OCI-LY7 (cell line): ENCODE data around the gene RFX7. TPM values are rescaled to one million over a fixed set of nuclear protein-coding genes. Genes with fewer than 3 reads are reported as not detected.
A peak's percentile ranks its signal among the peaks of the same experiment; 100 is the strongest.

ENCODE experiments used
- BruUV-seq: library from RNA; stranded (reverse); fragments of 400-500 nt; replicated peaks from 2 replicates; lab custom pipeline; 2021; lab: Mats Ljungman, UMichigan
- CTCF ChIA-PET: fragments of 300-600 bp; sonication (Branson Sonifier 250); formaldehyde crosslinking; loops from one replicate; lab custom pipeline; 2022; ENCODE audit warnings: antibody characterized with exemption; ENCODE audit not compliant: unreplicated experiment; lab: Charles Lee
- POLR2A ChIA-PET: fragments of 300-600 bp; sonication (Branson Sonifier 250); formaldehyde crosslinking; loops from one replicate; lab custom pipeline; 2022; ENCODE audit warnings: antibody characterized with exemption; lab: Charles Lee
- DNase-seq: peaks from one replicate; pipeline ENCODE4 v3.0.0-alpha.2; 2015; ENCODE audit warnings: low spot score
- H2AFZ ChIP-seq: fragments of 200-600 bp; sonication (generic), shearing (Covaris generic); 2 replicates; pipeline ENCODE4 v1.6.1; 2014; ENCODE audit warnings: mild to moderate bottlenecking, antibody characterized with exemption, low read length, moderate library complexity
- H3K27ac ChIP-seq: fragments of 200-600 bp; sonication (generic); 2 replicates; pipeline ENCODE4 v1.5.1; 2014; ENCODE audit warnings: mixed run types, low read depth, mild to moderate bottlenecking, moderate library complexity, low read length, inconsistent platforms; ENCODE audit not compliant: poor library complexity, severe bottlenecking
- H3K36me3 ChIP-seq: fragments of 200-600 bp; sonication (generic); 2 replicates; pipeline ENCODE4 v1.6.1; 2014; ENCODE audit warnings: mild to moderate bottlenecking, antibody characterized with exemption, low read length, moderate library complexity, mixed read lengths; ENCODE audit not compliant: insufficient read depth
- H3K4me1 ChIP-seq: fragments of 200-600 bp; sonication (generic); 2 replicates; pipeline ENCODE4 v1.5.1; 2014; ENCODE audit warnings: mild to moderate bottlenecking, low read length; ENCODE audit not compliant: insufficient read depth, poor library complexity, severe bottlenecking
- H3K4me2 ChIP-seq: fragments of 200-600 bp; sonication (generic); 2 replicates; pipeline ENCODE4 v1.6.1; 2014; ENCODE audit warnings: mild to moderate bottlenecking, low read length
- H3K4me3 ChIP-seq: fragments of 200-600 bp; sonication (generic); 2 replicates; pipeline ENCODE4 v1.5.1; 2014; ENCODE audit warnings: mild to moderate bottlenecking, low read depth, low read length; ENCODE audit not compliant: poor library complexity, severe bottlenecking
- H3K79me2 ChIP-seq: fragments of 200-600 bp; sonication (generic); 2 replicates; pipeline ENCODE4 v1.6.1; 2016; ENCODE audit warnings: low read depth, mild to moderate bottlenecking, low read length, moderate library complexity, mixed read lengths; ENCODE audit not compliant: insufficient read depth
- H3K9me2 ChIP-seq: fragments of 200-600 bp; sonication (generic); 2 replicates; pipeline ENCODE4 v1.6.1; 2016; ENCODE audit warnings: mild to moderate bottlenecking, low read length, mixed read lengths; ENCODE audit not compliant: insufficient read depth
- H3K9me3 ChIP-seq: fragments of 200-600 bp; sonication (generic); 2 replicates; pipeline ENCODE4 v1.6.1; 2014; ENCODE audit warnings: mild to moderate bottlenecking, mixed run types, low read length, mixed read lengths
- H4K20me1 ChIP-seq: fragments of 200-600 bp; sonication (generic); 2 replicates; pipeline ENCODE4 v1.6.1; 2014; ENCODE audit warnings: mild to moderate bottlenecking, antibody characterized with exemption, low read length, moderate library complexity, mixed read lengths; ENCODE audit not compliant: insufficient read depth
- CTCF ChIP-seq: fragments of 200-600 bp; sonication (generic); conservative IDR thresholded peaks from 2 replicates; pipeline ENCODE4 v1.5.1; 2014; ENCODE audit warnings: mild to moderate bottlenecking, antibody characterized with exemption, low read length, moderate library complexity, mixed read lengths
- EZH2phosphoT487 ChIP-seq: fragments of 200-600 bp; sonication (generic); IDR thresholded peaks from 2 replicates; pipeline ENCODE4 v1.6.1; 2018; ENCODE audit warnings: low read depth, borderline replicate concordance, mild to moderate bottlenecking, mixed run types, antibody characterized with exemption, low read length, moderate library complexity, mixed read lengths
- intact Hi-C: fragments of 100-400 bp; cut with micrococcal nuclease; formaldehyde crosslinking; loops from one replicate; pipeline ENCODE4 v1.10.0; 2022; ENCODE audit not compliant: unreplicated experiment
- total RNA-seq, 2 experiments: library from RNA; depleted of rRNA in 1 of 2; stranded (reverse); fragments of >200 nt in 1 of 2; shearing (Covaris generic) in 1 of 2; gene quantifications; 2 replicates each; pipeline ENCODE4 v1.2.3, GENCODE V29; 2014 to 2022

RFX7 gene
- total RNA-seq, 2 experiments from 2014 or later, result 10.3 to 33.9 TPM

- Histone ChIP-seq H3K36me3 (peaks cover 38% of the 10 kb centered on the region), H3K4me2 (peak overlapping the region; percentile 84), H3K4me1 (peaks cover 36% of the 10 kb centered on the region), H3K9me2 (no peaks in the 10 kb centered on the region), H3K4me3 (peak overlapping the region; percentile 88), H2AFZ (no peak overlapping the region), H3K79me2 (peaks cover 68% of the 10 kb centered on the region), H3K27ac (peak overlapping the region; percentile 26), H3K9me3 (0 out of 2 replicates have a peak, but pooled peaks cover 7% of the 10 kb centered on the region), H4K20me1 (0 out of 2 replicates have a peak, but pooled peaks cover 7% of the 10 kb centered on the region)
- intact Hi-C loops, result loop anchor here (10.0 kb wide), 1 partner anchor 673 kb away; the partner anchor contains the start of gene TCF12
- CTCF ChIA-PET, result no interaction called here
- DNase-seq, result peak; percentile 23
- POLR2A ChIA-PET, result no interaction called here
- TF ChIP-seq EZH2phosphoT487 (no peak), CTCF (no peak)
- no TSS peak for BruUV-seq
Measured at GRCh38 chr15:56241374-56242105, 2.1 kb downstream of the RFX7 start.

GRCh38 chr15:56240390-56240789 lies 3.3 kb downstream of the RFX7 start:
- Histone ChIP-seq H3K9me3 (peaks cover 15% of the 10 kb centered on the region; the same call in 1 of the 2 replicates), H3K4me3 (peak overlapping the region; percentile 88), H3K4me2 (peak overlapping the region; percentile 84), H2AFZ (no peak overlapping the region), H4K20me1 (0 out of 2 replicates have a peak, but pooled peaks cover 7% of the 10 kb centered on the region), H3K9me2 (no peaks in the 10 kb centered on the region), H3K36me3 (peaks cover 50% of the 10 kb centered on the region), H3K79me2 (peaks cover 80% of the 10 kb centered on the region), H3K27ac (no peak overlapping the region), H3K4me1 (peaks cover 28% of the 10 kb centered on the region)
- intact Hi-C loops, result loop anchor here (10.0 kb wide), 1 partner anchor 674 kb away; the partner anchor contains the start of gene TCF12
- BruUV-seq, result no TSS peak
- no peak for DNase-seq
- POLR2A ChIA-PET, result interaction anchor here (0.6 kb wide), 2 partner anchors 393 to 631 kb away, joined by 3 read pairs; no protein-coding TSS in a partner anchor
- TF ChIP-seq EZH2phosphoT487, result no peak
- CTCF ChIA-PET, result no interaction called here

- no peaks in the 10 kb centered on the region for H3K9me2 ChIP-seq
- CTCF ChIA-PET, result no interaction called here
- peaks cover 12% of the 10 kb centered on the region for H3K4me1 ChIP-seq
- TF ChIP-seq CTCF (no peak), EZH2phosphoT487 (no peak)
- H3K4me3 ChIP-seq, result no peak overlapping the region
- no peak overlapping the region for H3K4me2 ChIP-seq
- H3K79me2 ChIP-seq, result peaks cover 80% of the 10 kb centered on the region
- H3K9me3 ChIP-seq, result peaks cover 52% of the 10 kb centered on the region; the same call in 1 of the 2 replicates
- H3K27ac ChIP-seq, result no peak overlapping the region
- POLR2A ChIA-PET, result interaction anchor here (0.6 to 1.1 kb wide), 2 partner anchors 15 to 17 kb away, joined by 3 read pairs; no protein-coding TSS in a partner anchor
- intact Hi-C loops, result no loop called here
- no TSS peak for BruUV-seq
- H4K20me1 ChIP-seq, result 0 out of 2 replicates have a peak, but pooled peaks cover 4% of the 10 kb centered on the region
- DNase-seq, result no peak
- H2AFZ ChIP-seq, result no peak overlapping the region
- peaks cover 92% of the 10 kb centered on the region for H3K36me3 ChIP-seq
Measured at GRCh38 chr15:56236197-56236596, 7.5 kb downstream of the RFX7 start.
